Stimulated activated CD4-positive, alpha-beta T cell treated with anti-CD3 and anti-CD28 coated beads, Interleukin-2, amount 100 ng/mL, for 24 hours (primary cell): Measurements from ENCODE around the gene PRPH.
"Not testable (repeated sequence)": the region's sequence is repeated elsewhere in the genome, so short reads cannot be mapped to it uniquely, and the experiment has no call there.

Experiments
- DNase-seq, 2 donors: peaks; one replicate each; pipeline ENCODE4 v3.0.0-alpha.2; 2020

The PRPH gene

GRCh38 chr12:49301760-49302159, 6.8 kb downstream of the PRPH start:
- peak in 1 of 2 donors; percentile 62 for DNase-seq

DNA sequence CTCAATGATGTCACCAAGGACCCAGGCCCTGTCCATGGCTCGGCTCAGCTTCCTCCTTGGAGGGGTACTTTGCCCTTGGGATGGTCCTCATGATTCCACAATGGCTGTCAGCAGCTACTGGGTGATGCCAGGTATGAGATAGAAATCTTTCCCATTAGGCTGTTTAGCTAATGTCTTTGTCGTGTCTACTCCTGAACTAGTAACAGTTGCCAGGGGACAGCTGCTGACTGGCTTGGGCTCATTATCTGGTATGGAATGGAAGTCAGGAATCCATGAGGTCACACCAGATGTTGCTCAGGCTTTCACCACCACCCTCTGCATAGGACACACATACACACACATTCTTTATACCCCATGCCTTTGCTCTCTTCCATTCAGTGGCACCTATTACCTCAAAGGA, 9.2 kb downstream of the PRPH start:
- DNase-seq = no peak

DNA sequence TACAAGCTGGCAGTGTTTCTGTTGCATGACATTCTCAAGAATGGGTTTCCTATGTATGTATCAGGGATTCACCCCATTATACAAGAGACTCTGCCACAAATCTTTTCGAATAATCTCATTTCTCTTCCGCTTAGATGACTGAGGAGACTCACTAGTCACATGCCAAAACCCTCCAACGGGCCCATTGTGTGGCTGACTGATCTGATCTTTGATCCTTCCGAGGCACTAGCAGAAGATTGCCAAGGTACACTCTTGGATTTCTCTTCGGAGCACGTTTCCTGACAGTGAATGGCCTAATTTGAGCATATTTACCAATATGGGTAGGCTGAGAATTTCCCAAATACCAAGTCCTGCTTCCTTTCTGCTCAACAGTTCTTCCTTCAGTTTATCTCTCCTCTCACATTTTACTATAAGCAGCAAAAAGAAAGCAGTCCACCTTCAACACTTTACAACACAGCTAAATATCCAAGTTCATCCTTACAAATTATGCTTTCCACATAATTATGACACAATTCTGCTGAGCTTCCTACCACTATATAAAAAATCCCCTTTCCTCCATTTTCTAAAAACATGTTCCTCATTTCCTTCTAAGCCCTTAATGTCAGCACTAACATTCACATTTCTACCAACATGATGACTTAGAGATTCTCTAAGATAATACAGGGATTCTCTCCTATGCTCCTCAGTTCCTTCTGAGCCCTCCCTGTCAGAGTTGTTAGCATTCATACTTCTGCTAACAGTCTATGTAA, 11.0 kb downstream of the PRPH start:
- DNase-seq = no peak

DNA sequence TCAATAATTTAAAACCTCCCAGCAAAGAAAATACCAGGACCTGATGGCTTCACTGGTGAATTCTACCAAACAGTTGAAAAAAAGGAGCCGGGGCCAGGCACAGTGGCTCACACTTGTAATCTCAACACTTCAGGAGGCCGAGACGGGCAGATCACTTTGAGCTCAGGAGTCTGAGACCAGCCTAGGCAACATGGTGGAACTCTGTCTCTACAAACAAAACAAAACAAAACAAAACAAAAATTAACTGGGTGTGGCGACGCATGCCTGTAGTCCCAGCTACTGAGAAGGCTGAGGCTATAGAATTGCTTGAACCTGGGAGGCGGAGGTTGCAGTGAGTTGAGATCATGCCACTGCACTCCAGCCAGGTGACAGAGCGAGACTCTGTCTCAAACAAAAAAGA, 14.4 kb downstream of the PRPH start:
- DNase-seq = no peak

DNA sequence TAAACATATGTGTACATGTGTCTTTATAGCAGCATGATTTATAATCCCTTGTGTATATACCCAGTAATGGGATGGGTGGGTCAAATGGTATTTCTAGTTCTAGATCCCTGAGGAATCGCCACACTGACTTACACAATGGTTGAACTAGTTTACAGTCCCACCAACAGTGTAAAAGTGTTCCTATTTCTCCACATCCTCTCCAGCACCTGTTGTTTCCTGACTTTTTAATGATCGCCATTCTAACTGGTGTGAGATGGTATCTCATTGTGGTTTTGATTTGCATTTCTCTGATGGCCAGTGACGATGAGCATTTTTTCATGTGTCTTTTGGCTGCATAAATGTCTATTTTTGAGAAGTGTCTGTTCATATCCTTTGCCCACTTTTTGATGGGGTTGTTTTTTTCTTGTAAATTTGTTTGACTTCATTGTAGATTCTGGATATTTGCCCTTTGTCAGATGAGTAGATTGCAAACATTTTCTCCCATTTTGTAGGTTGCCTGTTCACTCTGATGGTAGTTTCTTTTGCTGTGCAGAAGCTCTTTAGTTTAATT, 15.6 kb downstream of the PRPH start:
- DNase-seq = not testable (repeated sequence)

DNA sequence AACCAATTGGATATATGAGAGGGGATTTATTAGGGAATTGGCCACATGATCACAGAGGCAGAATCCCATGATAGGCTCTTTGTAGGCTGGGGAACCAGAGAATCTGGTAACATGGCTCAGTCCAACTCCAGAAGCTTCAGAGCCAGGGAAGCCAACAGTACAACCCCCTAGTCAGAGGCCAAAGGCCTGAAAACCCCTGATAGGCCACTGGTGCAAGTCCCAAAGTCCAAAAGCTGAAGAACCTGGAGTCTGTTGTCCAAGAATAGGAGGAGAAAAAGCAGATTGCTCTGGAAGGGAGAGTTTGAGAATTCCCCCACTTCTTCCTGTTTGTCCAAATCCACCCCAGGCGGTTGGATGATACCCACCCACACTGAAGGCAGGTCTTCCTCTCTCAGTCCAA, 19.9 kb downstream of the PRPH start:
- no peak for DNase-seq

DNA sequence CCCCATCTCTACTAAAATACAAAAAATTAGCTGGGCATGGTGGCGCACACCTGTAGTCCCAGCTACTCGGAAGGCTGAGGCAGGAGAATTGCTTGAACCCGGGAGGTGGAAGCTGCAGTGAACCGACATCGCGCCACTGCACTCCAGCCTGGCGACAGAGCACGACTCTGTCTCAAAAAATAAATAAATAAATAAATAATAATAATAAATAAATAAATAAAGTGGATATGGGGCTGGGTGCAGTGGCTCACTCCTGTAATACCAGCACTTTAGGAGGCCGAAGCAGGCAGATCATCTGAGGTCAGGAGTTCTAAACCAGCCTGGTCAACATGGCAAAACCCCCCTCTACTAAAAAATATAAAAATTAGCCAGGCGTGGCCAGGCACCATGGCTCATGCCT, 22.2 kb downstream of the PRPH start:
- not testable (repeated sequence) for DNase-seq

DNA sequence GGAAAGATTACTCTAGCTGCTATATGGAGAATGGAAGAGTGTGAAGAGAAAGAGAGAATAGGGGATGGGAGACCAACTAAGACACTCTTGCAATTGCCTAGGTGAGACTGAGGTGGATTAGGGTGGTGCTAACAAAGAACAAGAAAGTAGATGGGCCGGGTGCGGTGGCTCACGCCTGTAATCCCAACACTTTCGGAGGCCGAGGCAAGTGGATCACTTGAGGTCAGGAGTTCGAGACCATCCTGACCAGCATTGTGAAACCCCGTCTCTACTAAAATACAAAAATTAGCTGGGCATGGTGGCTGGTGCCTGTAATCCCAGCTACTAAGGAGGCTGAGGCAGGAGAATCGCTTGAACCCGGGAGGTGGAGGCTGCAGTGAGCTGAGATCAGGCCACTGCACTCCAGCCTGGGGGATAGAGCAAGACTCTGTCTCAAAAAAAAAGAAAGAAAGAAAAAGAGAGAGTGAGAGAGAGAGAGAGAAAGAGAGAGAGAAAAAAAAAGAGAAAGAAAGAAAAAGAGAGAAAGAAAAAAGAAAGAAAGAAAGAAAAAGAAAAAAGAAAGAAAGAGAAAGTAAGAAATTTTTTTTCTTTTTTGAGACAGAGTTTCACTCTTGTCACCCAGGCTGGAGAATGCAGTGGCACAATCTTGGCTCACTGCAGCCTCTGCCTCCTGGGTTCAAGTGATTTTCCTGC, 25.6 kb downstream of the PRPH start:
- DNase-seq = not testable (repeated sequence)

- no peak for DNase-seq
Measured at GRCh38 chr12:49322367-49322707, 27.4 kb downstream of the PRPH start.

- peak; percentile 96 for DNase-seq
Measured at GRCh38 chr12:49322708-49323523, 28.0 kb downstream of the PRPH start, which contains the start of gene TROAP. TSS of gene TROAP (plus strand) at chr12:49323255. CDS start at chr12:49323609, 354 bp downstream.

- DNase-seq = no peak
Measured at GRCh38 chr12:49323524-49324097, 28.7 kb downstream of the PRPH start.

DNA sequence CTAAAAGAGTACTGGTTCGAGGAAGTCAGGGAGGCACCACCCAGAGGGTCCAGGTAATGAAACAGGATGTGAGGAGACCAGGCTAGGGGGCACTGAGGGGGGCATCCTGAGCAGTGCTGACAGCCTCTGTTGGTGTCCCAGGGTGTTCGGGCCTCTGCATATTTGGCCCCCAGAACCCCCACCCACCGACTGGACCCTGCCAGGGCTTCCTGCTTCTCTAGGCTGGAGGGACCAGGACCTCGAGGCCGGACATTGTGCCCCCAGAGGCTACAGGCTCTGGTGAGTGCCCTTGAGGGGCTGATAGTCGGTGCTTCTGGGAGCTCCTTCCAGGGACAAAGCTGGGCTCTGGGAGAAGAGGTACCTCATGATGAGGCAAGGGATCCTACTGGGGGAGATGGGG, 30.7 kb downstream of the PRPH start:
- no peak for DNase-seq

GRCh38 chr12:49327368-49327767, 32.4 kb downstream of the PRPH start:
- DNase-seq = no peak

DNA sequence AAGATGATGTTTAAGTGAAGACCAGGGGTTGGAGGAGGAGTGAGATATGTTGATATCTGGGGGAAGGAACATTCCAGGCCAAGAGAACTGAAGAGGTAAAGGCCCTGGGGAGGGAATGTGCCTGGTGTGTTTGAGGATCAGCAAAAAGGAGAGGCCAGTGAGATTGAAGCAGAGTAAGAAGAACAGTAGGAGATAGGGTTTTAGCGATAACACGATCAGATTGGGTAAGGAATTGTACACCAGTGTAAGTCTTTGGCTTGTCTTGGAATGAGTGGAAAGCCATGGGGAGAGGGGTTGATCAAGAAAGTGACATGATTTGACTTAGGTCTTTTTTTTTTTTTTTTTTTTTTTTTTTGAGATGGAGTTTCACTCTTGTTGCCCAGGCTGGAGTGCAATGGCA, 32.9 kb downstream of the PRPH start:
- no peak for DNase-seq

- DNase-seq = no peak
Measured at GRCh38 chr12:49328816-49329215, 33.9 kb downstream of the PRPH start.

DNA sequence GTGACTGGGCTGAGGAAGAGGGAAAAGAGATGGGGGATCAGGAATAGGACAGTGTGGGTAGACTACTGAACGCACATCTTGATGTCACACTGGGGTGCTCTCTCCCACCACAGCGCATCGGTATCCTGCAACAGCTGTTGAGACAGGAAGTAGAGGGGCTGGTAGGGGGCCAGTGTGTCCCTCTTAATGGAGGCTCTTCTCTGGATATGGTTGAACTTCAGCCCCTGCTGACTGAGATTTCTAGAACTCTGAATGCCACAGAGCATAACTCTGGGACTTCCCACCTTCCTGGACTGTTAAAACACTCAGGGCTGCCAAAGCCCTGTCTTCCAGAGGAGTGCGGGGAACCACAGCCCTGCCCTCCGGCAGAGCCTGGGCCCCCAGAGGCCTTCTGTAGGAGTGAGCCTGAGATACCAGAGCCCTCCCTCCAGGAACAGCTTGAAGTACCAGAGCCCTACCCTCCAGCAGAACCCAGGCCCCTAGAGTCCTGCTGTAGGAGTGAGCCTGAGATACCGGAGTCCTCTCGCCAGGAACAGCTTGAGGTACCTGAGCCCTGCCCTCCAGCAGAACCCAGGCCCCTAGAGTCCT, 35.2 kb downstream of the PRPH start:
- no peak for DNase-seq

DNA sequence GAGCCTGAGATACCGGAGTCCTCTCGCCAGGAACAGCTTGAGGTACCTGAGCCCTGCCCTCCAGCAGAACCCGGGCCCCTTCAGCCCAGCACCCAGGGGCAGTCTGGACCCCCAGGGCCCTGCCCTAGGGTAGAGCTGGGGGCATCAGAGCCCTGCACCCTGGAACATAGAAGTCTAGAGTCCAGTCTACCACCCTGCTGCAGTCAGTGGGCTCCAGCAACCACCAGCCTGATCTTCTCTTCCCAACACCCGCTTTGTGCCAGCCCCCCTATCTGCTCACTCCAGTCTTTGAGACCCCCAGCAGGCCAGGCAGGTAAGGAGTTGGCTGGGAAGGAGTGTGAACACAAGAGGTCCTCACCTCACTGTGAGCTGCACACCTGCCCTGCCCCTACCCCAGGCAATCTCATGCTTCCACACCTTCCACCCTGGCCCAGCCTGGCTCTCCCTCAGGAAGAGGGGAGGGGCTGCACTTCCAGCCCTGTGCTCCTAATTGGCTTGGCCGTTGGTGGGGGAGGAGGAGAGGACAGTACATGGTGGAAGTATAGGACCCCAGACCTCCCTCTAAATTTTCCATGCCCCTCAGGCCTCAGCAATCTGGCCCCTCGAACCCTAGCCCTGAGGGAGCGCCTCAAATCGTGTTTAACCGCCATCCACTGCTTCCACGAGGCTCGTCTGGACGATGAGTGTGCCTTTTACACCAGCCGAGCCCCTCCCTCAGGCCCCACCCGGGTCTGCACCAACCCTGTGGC, 35.9 kb downstream of the PRPH start:
- peak in 1 of 2 donors; percentile 12 for DNase-seq

DNA sequence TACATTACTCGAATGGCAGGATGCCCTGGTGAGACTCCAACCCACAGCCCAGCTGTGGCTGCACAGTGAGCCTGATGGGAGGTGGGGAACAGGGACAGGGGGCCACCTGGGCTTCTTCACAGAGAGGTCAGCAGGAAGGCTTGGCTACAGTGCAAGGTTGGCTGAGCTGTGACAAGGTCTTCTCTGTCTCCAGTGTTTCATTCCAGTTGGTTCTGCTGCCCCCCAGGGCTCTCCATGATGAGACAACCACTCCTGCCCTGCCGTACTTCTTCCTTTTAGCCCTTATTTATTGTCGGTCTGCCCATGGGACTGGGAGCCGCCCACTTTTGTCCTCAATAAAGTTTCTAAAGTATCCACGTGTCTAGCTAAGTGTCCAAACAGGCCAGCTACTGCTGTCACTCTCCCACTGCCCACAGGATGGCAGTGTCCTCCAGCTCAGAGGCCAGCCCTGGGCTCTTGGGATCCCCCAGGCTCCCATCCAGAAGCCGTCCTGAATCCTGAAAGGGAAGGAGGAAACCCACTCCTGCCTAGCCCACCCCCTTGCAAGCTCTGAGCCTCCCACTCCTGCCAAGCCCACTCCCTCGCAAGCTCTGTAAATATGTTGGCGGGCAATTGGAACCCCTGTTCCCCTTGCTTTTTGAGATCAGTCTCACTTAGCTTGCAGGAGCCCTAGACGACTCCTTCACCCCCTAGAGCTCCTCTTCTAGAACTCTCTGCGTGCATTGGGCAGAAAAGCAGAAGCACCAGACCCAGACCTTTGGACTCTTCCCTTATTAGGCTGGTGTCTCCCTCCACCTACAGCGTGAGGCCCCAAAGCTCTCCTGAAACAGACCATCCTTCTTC, 36.7 kb downstream of the PRPH start:
- DNase-seq = no peak

- no peak for DNase-seq
Measured at GRCh38 chr12:49332441-49332861, 37.5 kb downstream of the PRPH start.

DNA sequence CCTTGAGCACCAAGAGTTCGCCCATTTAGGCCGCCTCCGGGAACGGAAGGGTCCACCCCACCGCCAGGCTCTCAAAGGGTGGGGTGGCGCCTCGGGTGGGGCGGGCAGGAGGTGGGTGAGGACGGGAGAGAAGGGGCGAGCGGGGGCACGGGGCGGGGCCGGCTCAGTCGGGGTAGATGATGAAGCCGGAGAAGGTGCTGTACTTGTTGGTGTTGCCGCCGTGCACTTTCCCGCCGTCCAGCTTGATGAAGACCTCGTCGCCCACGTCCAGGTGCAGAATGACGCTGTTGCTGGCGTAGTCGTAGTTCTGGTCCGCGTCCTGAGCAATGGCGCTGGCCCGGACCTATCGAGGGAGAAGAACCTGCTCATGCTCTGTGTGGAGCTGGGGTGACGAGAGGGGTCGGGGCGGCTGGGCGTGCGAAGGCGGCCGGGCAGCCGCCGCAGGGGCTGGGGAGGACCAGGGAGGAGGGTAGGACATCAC, 38.0 kb downstream of the PRPH start:
- DNase-seq = no peak

- not testable (repeated sequence) for DNase-seq
Measured at GRCh38 chr12:49333778-49334177, 38.8 kb downstream of the PRPH start.
